Measurements from ENCODE around the gene PRUNE2.
A peak's percentile ranks its signal among the peaks of the same experiment; 100 is the strongest.

PRUNE2 gene

GRCh38 chr9:76697081-76697480 lies 208.8 kb downstream of the PRUNE2 start:
- no peak for DNase-seq (ENCODE audit: low spot score)

DNA sequence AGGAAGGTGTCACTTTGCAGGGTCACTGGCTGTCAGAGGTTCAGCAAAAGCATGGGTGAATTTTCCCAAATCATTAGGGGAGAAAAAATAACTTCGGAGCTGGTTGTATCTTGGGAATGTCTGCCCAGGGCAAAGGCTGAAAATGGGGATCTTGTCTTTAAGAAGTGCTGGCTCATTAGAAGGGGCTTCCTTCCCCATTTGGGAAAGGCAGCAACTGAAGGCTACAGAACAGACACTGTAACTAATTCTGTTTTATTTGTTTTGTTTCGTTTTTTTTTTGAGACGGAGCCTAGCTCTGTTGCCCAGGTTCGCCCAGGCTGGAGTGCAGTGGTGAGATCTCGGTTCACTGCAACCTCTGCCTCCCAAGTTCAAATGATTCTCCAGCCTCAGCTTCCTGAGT lies 212.0 kb downstream of the PRUNE2 start:
- DNase-seq (ENCODE audit: low spot score) = no peak

DNA sequence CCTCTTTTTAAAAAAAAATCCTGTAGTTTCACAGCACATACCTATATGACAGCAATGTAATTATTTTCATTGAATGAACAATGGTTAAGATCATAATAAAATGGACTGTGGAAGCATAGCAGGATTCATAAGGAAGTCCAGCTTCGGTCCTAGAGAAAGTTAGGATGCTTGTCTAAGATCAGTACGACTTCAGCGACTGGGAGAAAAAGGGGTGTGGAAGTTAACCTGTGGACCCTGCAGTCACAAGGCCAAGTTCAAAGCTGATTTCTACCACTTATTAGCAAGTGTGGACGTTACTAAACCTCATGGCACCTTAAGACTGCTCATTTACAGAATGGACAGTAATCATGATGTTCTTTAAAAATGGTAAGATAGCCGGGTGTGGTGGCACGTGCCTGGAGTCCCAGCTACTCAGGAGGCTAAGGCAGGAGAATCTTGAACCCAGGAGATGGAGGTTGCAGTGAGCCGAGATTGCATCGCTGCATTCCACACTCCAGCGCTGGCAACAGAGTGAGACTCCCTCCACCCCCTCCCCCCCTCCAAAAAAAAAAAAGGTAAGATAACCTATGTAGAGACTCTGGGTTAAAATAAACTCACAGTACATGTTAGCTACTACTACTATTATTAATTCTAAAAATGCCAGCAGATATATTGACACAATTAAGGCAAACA lies 213.3 kb downstream of the PRUNE2 start:
- DNase-seq (ENCODE audit: low spot score) = no peak

GRCh38 chr9:76691517-76692313 lies 214.2 kb downstream of the PRUNE2 start:
- no peak for DNase-seq (ENCODE audit: low spot score)

DNA sequence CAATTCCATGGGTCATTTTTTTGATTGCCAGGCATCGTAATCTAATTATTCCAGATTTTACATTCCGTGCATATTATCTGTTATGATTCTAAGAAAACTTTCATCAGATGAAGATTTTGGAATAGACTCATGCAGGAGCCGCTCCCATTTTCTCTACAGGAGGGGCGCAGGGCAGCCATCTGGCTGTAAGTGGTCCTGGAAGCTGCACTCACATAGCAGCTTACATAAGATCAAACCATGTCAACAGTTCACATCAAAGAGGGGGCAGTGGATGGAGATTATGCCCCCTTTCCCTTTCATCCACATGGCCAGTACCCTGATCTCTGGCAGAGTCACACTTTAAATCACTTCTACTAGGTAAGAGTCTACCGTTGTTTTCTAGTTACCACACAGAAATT lies 214.9 kb downstream of the PRUNE2 start:
- DNase-seq (ENCODE audit: low spot score) = no peak

DNA sequence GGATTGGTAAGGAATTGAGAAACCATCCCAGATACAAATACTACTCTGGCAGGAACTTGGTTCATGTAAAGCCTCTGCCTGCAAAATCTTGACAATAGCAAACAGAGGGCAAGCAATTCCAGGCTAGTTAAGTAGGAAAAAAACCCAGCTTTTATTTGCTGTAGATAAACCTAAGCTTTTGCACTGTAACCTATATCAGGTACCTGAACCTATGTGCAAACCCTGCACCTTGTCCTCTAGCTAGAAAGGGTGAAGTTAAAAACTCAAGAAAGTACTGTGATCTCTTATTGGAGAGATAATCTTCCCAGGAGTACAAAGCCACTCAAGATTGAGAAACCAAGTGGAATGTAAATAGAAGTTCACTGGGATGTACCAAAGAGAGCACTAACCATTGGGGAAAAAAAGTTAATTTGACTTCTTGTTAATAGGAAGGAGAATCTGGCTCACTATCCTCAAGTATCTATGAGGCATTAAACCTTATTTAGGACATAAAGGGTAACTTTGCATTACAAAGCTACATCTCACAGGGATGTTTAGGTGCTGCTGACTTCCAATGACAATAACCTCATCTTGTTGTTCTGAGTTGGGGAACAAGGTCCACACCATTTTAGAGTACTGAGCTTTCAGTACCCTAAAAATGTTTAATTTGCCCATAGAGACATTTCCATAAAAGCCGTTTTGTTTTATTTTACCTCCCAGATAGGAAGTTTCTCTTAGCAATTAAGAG lies 215.5 kb downstream of the PRUNE2 start:
- no peak for DNase-seq (ENCODE audit: low spot score)

- DNase-seq (ENCODE audit: low spot score) = peak; percentile 55
These were observed 217.3 kb downstream of the PRUNE2 start for GRCh38 chr9:76688471-76689238.

GRCh38 chr9:76687861-76688391 lies 218.0 kb downstream of the PRUNE2 start:
- DNase-seq (ENCODE audit: low spot score) = peak; percentile 98

DNA sequence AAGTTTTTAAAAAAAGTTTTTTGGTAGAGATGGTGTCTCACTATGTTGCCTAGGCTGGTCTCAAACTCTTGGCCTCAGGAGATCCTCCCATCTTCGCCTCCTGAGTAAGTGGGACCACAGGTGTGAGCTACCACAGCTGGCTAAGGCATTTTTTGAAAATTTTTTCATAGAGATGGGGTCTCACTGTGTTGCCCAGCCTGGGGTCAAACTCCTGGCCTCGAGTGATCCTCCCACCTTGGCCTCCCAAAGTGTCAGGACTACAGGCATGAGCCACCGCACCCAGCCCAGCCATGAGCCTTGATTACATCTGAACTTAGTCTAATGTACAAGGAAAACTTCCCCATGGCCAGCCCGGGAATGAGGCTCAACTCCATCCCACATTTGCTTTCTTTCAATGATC lies 219.2 kb downstream of the PRUNE2 start:
- DNase-seq (ENCODE audit: low spot score) = no peak

GRCh38 chr9:76684213-76684612 lies 221.7 kb downstream of the PRUNE2 start:
- DNase-seq (ENCODE audit: low spot score) = no peak

- no peak for DNase-seq (ENCODE audit: low spot score)
These were observed 224.4 kb downstream of the PRUNE2 start for GRCh38 chr9:76681556-76681955.

DNA sequence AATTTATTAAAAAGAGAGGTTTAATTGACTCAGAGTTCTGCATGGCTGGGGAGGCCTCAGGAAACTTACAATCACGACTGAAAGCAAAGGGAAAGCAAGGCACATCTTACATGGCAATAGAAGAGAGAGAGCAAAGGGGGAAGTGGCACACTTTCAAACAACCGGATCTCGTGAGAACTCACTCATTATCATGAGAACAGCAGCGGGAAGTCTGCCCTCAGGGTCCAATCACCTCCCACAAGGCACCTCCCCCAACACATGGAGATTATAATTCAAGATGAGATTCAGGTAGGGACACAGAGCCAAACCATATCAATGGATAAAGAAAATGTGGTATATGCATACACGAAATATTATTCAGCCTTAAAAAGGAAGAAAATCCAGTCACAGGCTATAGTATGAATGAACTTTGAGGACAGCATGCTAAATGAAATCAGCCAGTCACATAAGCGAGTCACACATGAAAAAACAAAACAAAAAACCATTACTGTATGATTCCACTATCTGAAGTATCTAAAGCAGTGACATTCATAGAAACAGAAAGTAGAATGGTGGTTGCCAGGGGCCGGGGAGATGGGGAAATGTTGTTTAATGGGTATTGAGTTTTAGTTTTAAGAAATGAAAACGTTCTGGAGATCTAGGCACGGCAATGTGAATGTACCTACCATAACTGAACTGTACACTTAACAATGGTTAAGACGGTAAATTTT lies 225.0 kb downstream of the PRUNE2 start:
- no peak for DNase-seq (ENCODE audit: low spot score)

DNA sequence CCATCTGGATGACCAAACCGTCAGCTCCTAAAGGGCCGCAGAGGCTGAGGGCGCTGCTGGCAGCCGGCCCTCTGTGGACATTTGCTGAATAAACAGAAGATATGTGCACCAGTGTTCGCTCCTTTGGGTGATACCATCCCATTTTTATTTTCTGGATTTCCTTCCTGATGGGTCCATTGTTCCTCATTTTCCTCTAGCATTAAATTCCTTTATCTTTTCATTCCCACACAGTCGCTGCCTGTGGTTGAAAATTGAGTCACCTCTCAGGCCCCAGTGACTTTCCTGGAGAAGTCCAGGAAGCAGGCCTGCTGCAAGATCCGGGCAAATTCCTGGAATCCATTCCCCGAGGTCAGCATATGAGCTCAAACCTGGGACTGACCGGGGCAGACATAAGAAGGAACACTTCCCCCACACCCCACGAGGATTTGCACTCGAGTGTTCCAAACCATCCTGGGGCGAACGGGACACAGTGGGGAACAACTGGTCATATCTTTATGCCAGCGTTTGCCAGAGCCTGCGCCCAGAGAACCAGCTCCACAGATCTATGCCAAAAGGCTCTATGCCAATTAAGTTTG lies 228.3 kb downstream of the PRUNE2 start:
- peak; percentile 92 for DNase-seq (ENCODE audit: low spot score)

DNA sequence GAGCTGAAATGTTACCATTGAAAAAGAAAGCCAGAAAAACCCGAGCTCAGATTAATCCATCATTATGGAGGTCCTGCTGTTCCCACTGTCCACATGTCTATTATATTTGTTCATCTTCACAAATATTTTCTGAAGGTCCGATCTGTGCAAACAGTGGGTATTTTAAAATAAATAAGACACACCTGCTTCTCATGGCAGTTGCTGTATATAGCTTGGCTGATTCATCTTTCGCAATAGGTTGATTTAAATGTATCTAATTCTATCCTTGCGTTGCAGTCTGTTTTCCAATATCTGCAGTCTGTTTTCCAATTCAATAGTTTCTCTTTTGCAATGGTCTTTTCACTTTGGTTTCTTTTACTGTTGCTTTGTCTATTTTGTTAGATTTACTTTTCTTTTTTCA lies 229.1 kb downstream of the PRUNE2 start:
- no peak for DNase-seq (ENCODE audit: low spot score)

DNA sequence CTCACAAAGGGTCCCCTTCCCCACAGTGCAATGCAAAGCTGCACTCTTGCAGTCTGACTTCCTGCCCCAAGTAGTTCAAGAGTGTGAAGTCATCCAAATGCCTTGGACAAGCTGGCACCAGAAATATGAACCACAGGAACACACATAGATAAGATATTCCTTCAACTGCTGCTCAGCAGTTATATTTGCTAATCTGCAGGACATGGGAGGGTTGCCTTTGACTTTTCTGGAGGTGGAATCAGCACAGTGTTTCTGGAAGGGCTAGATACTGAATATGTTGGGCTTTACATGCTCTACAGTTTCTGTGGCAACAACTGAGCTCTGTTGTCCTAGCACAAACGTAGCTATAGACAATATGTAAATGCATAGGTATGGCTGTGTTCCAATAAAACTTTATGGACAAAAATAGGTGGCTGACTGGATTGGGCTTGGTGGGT lies 238.4 kb downstream of the PRUNE2 start:
- peak; percentile 84 for DNase-seq (ENCODE audit: low spot score)

DNA sequence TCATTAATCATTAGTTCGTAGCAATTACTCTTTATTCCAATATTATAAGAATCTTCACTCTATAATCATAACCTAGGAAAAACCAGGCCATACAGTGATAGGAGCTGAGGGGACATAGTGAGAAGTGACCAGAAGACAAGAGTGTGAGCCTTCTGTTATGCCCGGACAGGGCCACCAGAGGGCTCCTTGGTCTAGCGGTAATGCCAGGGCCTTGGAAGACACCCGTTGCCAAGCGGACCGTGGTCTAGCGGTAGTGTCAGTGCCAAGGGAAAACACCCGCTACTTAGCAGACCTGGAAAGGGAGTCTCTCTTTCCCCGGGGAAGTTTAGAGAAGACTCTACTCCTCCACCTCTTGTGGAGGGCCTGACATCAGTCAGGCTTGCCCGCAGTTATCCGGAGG lies 239.9 kb downstream of the PRUNE2 start:
- peak; percentile 61 for DNase-seq (ENCODE audit: low spot score)

- no peak for DNase-seq (ENCODE audit: low spot score)
These were observed 240.5 kb downstream of the PRUNE2 start for GRCh38 chr9:76665458-76665857.

DNA sequence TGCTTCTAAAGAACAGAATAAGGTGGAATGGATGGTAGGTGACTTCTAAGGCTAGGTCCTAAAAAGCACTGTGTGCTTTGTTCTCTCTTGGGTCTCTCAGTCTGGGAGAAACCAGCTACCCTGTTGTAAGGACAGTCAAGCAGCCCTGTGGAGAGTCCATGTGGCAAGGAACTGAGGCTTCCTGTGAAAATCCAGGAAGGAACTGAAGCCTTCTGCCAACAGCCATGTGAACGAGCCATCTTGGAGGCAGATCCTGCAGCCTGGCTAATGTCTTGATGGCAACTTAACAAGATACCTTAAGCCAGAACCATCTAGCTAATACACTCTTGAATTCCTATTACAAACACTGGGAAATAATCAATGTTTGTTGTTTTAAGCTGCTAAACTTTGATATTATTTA lies 241.8 kb downstream of the PRUNE2 start:
- no peak for DNase-seq (ENCODE audit: low spot score)

GRCh38 chr9:76662476-76663281 lies 243.2 kb downstream of the PRUNE2 start:
- DNase-seq (ENCODE audit: low spot score) = peak; percentile 21
